T-helper 1 cell treated with Interleukin-12 subunit alpha and Interleukin-12 subunit beta and Interleukin-4 antibody, amounts not matched to agents 30 ng/mL and 1 ng/mL, for 36 hours (primary cell): ENCODE measurements around the gene SLIT3. TPM values are rescaled to one million over a fixed set of nuclear protein-coding genes. Genes with fewer than 3 reads are reported as not detected.
"Not testable (repeated sequence)": the region's sequence is repeated elsewhere in the genome, so short reads cannot be mapped to it uniquely, and the experiment has no call there.

Source experiments
- intact Hi-C: fragments of 100-400 bp; cut with micrococcal nuclease; formaldehyde crosslinking; loops from one replicate; pipeline ENCODE4 v1.15.1; 2024
- total RNA-seq: library from RNA; stranded (reverse); gene quantifications from 2 replicates; pipeline ENCODE4 v1.2.3, GENCODE V29; 2022

The SLIT3 gene
- total RNA-seq, 1 donor from 2014 or later, result not detected

GRCh38 chr5:169222934-169223594 is 77.9 kb downstream of the SLIT3 start:
- intact Hi-C loops, result no loop called here

- intact Hi-C loops, result no loop called here
Observed at GRCh38 chr5:169221519-169221918, 79.4 kb downstream of the SLIT3 start.

- intact Hi-C loops, result no loop called here
Observed at GRCh38 chr5:169219961-169220360, 81.0 kb downstream of the SLIT3 start.

GRCh38 chr5:169219351-169219750 is 81.6 kb downstream of the SLIT3 start:
- intact Hi-C loops, result no loop called here

- intact Hi-C loops, result no loop called here
Observed at GRCh38 chr5:169218861-169219260, 82.1 kb downstream of the SLIT3 start.

GRCh38 chr5:169218176-169218575 is 82.8 kb downstream of the SLIT3 start:
- intact Hi-C loops, result no loop called here

GRCh38 chr5:169216866-169217265 is 84.1 kb downstream of the SLIT3 start:
- intact Hi-C loops, result no loop called here

- intact Hi-C loops, result no loop called here
Observed at GRCh38 chr5:169213479-169213878, 87.5 kb downstream of the SLIT3 start.

- intact Hi-C loops, result not testable (repeated sequence)
Observed at GRCh38 chr5:169211761-169212160, 89.2 kb downstream of the SLIT3 start.

- intact Hi-C loops, result no loop called here
Observed at GRCh38 chr5:169204788-169205400, 96.0 kb downstream of the SLIT3 start.

- intact Hi-C loops, result no loop called here
Observed at GRCh38 chr5:169202969-169203368, 98.0 kb downstream of the SLIT3 start.

GRCh38 chr5:169201597-169201996 is 99.3 kb downstream of the SLIT3 start:
- intact Hi-C loops, result no loop called here

- intact Hi-C loops, result no loop called here
Observed at GRCh38 chr5:169200125-169200778, 100.7 kb downstream of the SLIT3 start.

- intact Hi-C loops, result no loop called here
Observed at GRCh38 chr5:169197343-169197742, 103.6 kb downstream of the SLIT3 start.

GRCh38 chr5:169196059-169196458 is 104.9 kb downstream of the SLIT3 start:
- intact Hi-C loops, result no loop called here

GRCh38 chr5:169195601-169196000 is 105.3 kb downstream of the SLIT3 start:
- intact Hi-C loops, result no loop called here

- intact Hi-C loops, result no loop called here
Observed at GRCh38 chr5:169192536-169192935, 108.4 kb downstream of the SLIT3 start.

GRCh38 chr5:169190849-169191248 is 110.1 kb downstream of the SLIT3 start:
- intact Hi-C loops, result no loop called here

- intact Hi-C loops, result no loop called here
Observed at GRCh38 chr5:169185626-169186025, 115.3 kb downstream of the SLIT3 start.

GRCh38 chr5:169183576-169183975 is 117.4 kb downstream of the SLIT3 start:
- intact Hi-C loops, result no loop called here

- intact Hi-C loops, result no loop called here
Observed at GRCh38 chr5:169182797-169183196, 118.1 kb downstream of the SLIT3 start.

GRCh38 chr5:169181814-169182213 is 119.1 kb downstream of the SLIT3 start:
- intact Hi-C loops, result no loop called here

GRCh38 chr5:169178754-169179153 is 122.2 kb downstream of the SLIT3 start:
- intact Hi-C loops, result no loop called here
